HL-60 (cell line): ENCODE measurements around the gene XPR1.

Experiments
- GABPA ChIP-seq: IDR thresholded peaks from 2 replicates; pipeline ENCODE4 v1.6.1; 2012; ENCODE audit warnings: low read depth
- POLR2AphosphoS5 ChIP-seq: IDR thresholded peaks from 2 replicates; pipeline ENCODE4 v1.6.1; 2012; ENCODE audit warnings: low read depth
- SPI1 ChIP-seq: IDR thresholded peaks from 2 replicates; pipeline ENCODE4 v1.6.1; 2012; ENCODE audit warnings: low read depth, mild to moderate bottlenecking, borderline replicate concordance
- TF ChIP-seq, protein P1 (sequence below): IDR thresholded peaks from one replicate; pipeline ENCODE4 v1.5.1; 2011; ENCODE audit warnings: low read length, control low read depth, inconsistent platforms; ENCODE audit not compliant: insufficient read depth
- TF ChIP-seq, protein P2 (sequence below): IDR thresholded peaks from 2 replicates; pipeline ENCODE4 v1.6.1; 2012; ENCODE audit warnings: low read depth; ENCODE audit not compliant: insufficient replicate concordance

DNA sequence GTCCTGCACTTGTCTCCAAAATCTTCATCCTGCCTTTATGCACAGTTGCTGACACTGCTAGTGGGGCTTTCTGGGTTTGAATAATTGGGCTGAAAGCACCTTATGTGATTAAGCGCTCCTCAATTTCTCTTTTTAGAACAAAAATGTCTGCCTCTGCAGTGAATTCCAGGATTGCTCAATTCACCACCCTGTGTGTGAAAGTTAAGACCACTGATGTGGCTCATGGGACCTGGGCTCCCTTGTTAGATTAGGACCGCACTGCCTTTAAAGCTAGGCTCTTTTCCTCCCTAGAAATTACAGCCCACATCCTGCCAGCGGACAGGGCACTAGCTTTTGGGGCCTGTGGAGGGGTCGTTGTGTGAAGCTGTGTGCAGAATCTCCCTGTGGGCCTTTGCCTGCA, 299.7 kb downstream of the XPR1 start:
- TF ChIP-seq, protein P1, sequence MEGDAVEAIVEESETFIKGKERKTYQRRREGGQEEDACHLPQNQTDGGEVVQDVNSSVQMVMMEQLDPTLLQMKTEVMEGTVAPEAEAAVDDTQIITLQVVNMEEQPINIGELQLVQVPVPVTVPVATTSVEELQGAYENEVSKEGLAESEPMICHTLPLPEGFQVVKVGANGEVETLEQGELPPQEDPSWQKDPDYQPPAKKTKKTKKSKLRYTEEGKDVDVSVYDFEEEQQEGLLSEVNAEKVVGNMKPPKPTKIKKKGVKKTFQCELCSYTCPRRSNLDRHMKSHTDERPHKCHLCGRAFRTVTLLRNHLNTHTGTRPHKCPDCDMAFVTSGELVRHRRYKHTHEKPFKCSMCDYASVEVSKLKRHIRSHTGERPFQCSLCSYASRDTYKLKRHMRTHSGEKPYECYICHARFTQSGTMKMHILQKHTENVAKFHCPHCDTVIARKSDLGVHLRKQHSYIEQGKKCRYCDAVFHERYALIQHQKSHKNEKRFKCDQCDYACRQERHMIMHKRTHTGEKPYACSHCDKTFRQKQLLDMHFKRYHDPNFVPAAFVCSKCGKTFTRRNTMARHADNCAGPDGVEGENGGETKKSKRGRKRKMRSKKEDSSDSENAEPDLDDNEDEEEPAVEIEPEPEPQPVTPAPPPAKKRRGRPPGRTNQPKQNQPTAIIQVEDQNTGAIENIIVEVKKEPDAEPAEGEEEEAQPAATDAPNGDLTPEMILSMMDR, result no peak
- TF ChIP-seq, protein P2, sequence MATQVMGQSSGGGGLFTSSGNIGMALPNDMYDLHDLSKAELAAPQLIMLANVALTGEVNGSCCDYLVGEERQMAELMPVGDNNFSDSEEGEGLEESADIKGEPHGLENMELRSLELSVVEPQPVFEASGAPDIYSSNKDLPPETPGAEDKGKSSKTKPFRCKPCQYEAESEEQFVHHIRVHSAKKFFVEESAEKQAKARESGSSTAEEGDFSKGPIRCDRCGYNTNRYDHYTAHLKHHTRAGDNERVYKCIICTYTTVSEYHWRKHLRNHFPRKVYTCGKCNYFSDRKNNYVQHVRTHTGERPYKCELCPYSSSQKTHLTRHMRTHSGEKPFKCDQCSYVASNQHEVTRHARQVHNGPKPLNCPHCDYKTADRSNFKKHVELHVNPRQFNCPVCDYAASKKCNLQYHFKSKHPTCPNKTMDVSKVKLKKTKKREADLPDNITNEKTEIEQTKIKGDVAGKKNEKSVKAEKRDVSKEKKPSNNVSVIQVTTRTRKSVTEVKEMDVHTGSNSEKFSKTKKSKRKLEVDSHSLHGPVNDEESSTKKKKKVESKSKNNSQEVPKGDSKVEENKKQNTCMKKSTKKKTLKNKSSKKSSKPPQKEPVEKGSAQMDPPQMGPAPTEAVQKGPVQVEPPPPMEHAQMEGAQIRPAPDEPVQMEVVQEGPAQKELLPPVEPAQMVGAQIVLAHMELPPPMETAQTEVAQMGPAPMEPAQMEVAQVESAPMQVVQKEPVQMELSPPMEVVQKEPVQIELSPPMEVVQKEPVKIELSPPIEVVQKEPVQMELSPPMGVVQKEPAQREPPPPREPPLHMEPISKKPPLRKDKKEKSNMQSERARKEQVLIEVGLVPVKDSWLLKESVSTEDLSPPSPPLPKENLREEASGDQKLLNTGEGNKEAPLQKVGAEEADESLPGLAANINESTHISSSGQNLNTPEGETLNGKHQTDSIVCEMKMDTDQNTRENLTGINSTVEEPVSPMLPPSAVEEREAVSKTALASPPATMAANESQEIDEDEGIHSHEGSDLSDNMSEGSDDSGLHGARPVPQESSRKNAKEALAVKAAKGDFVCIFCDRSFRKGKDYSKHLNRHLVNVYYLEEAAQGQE, result no peak
- TF ChIP-seq POLR2AphosphoS5 (no peak), GABPA (no peak), SPI1 (no peak)
